HFFc6 (cell line): ENCODE measurements around the gene LATS1. TPM values are rescaled to one million over a fixed set of nuclear protein-coding genes. Genes with fewer than 3 reads are reported as not detected.
"Not testable (repeated sequence)": the region's sequence is repeated elsewhere in the genome, so short reads cannot be mapped to it uniquely, and the experiment has no call there.

ENCODE experiments used
- DNase-seq: peaks from one replicate; pipeline ENCODE4 v3.0.0-alpha.2; 2018
- H3K27ac Mint-ChIP-seq: 2 replicates; pipeline ENCODE4 v1.8.0; 2020; ENCODE audit warnings: mild to moderate bottlenecking, mixed read lengths
- H3K27me3 Mint-ChIP-seq: 2 replicates; pipeline ENCODE4 v1.8.0; 2021; ENCODE audit warnings: mild to moderate bottlenecking, moderate library complexity, mixed read lengths; ENCODE audit not compliant: insufficient read depth
- H3K36me3 Mint-ChIP-seq: 2 replicates; pipeline ENCODE4 v1.8.0; 2021; ENCODE audit warnings: low read depth, mixed read lengths
- H3K4me1 Mint-ChIP-seq: 2 replicates; pipeline ENCODE4 v1.8.0; 2020; ENCODE audit warnings: low read depth, mixed read lengths
- H3K4me3 Mint-ChIP-seq: 2 replicates; pipeline ENCODE4 v1.8.0; 2020; ENCODE audit warnings: mild to moderate bottlenecking, moderate library complexity, mixed read lengths
- H3K9me3 Mint-ChIP-seq: 2 replicates; pipeline ENCODE4 v1.8.0; 2020; ENCODE audit warnings: mild to moderate bottlenecking, mixed read lengths
- CTCF ChIP-seq: fragments of 200-600 bp; sonication (generic); IDR thresholded peaks from 2 replicates; pipeline ENCODE4 v1.5.0; 2021; ENCODE audit warnings: antibody characterized with exemption, mild to moderate bottlenecking
- total RNA-seq, 6 experiments: library from RNA; stranded (reverse); fragmentation: NEBNext Ultra II Directional; extraction: Animal tissue kit (Norgen Biotek cat#: 25700); gene quantifications; 2 replicates in 1 of 6; 3 replicates in 5 of 6; pipeline ENCODE4 v1.2.3, GENCODE V29; 2021

LATS1 gene
- total RNA-seq, 6 experiments from 2014 or later, result 17.8 to 22.2 (median 20.1) TPM

GRCh38 chr6:149680503-149680902 is 37.4 kb downstream of the LATS1 start:
- Mint-ChIP-seq H3K9me3 (no peaks in the 10 kb centered on the region), H3K27me3 (peaks cover 3% of the 10 kb centered on the region; the same call in 1 of the 2 replicates), H3K4me3 (no peak overlapping the region), H3K36me3 (peaks cover 33% of the 10 kb centered on the region), H3K4me1 (peaks cover 14% of the 10 kb centered on the region), H3K27ac (no peak overlapping the region)
- TF ChIP-seq CTCF, result no peak
- DNase-seq, result no peak

GRCh38 chr6:149672265-149672664 is 45.6 kb downstream of the LATS1 start:
- not testable (repeated sequence) for H3K27me3 Mint-ChIP-seq, DNase-seq, H3K4me1 Mint-ChIP-seq, H3K27ac Mint-ChIP-seq, H3K9me3 Mint-ChIP-seq, H3K4me3 Mint-ChIP-seq
- H3K36me3 Mint-ChIP-seq, result peaks cover 21% of the 10 kb centered on the region

GRCh38 chr6:149660028-149660427 is 57.9 kb downstream of the LATS1 start:
- no peak for TF ChIP-seq CTCF
- no peak overlapping the region for H3K27ac Mint-ChIP-seq
- H3K27me3 Mint-ChIP-seq, result no peaks in the 10 kb centered on the region; the same call in 1 of the 2 replicates
- H3K36me3 Mint-ChIP-seq, result peaks cover 28% of the 10 kb centered on the region
- DNase-seq, result no peak
- H3K4me3 Mint-ChIP-seq, result no peak overlapping the region
- H3K4me1 Mint-ChIP-seq, result peaks cover 11% of the 10 kb centered on the region
- no peaks in the 10 kb centered on the region for H3K9me3 Mint-ChIP-seq

- no peak for DNase-seq
- H3K27ac Mint-ChIP-seq, result no peak overlapping the region
- TF ChIP-seq CTCF, result no peak
- H3K4me1 Mint-ChIP-seq, result peaks cover 13% of the 10 kb centered on the region
- no peaks in the 10 kb centered on the region for H3K9me3 Mint-ChIP-seq
- peaks cover 27% of the 10 kb centered on the region for H3K36me3 Mint-ChIP-seq
- no peaks in the 10 kb centered on the region; the same call in 1 of the 2 replicates for H3K27me3 Mint-ChIP-seq
- H3K4me3 Mint-ChIP-seq, result no peak overlapping the region
Observed at GRCh38 chr6:149657441-149657840, 60.5 kb downstream of the LATS1 start.

DNA sequence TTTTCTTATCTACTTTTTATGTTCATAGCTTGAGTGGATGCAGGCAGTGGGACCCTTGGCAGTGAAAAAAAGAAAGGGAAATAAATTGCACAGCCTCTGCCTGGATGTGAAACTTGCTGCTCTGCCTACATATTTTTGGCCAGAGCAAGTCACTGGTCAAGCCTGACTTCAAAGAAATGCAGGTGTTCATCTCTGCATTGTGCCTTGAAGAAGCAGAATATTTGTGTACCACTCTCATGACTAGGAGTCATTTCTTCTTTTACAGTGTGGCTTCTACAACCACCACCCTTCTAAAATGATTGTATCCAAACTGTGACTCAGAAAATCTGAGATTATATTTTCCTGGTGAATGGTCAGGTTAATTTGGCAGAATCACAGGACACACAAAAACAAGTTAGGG is 66.8 kb downstream of the LATS1 start:
- no peak for DNase-seq
- H3K27ac Mint-ChIP-seq, result no peak overlapping the region
- no peak overlapping the region for H3K4me3 Mint-ChIP-seq
- peaks cover 24% of the 10 kb centered on the region for H3K4me1 Mint-ChIP-seq
- no peaks in the 10 kb centered on the region for H3K9me3 Mint-ChIP-seq
- H3K36me3 Mint-ChIP-seq, result peaks cover 9% of the 10 kb centered on the region; the same call in 1 of the 2 replicates
- TF ChIP-seq CTCF, result no peak
- H3K27me3 Mint-ChIP-seq, result no peaks in the 10 kb centered on the region; the same call in 1 of the 2 replicates

DNA sequence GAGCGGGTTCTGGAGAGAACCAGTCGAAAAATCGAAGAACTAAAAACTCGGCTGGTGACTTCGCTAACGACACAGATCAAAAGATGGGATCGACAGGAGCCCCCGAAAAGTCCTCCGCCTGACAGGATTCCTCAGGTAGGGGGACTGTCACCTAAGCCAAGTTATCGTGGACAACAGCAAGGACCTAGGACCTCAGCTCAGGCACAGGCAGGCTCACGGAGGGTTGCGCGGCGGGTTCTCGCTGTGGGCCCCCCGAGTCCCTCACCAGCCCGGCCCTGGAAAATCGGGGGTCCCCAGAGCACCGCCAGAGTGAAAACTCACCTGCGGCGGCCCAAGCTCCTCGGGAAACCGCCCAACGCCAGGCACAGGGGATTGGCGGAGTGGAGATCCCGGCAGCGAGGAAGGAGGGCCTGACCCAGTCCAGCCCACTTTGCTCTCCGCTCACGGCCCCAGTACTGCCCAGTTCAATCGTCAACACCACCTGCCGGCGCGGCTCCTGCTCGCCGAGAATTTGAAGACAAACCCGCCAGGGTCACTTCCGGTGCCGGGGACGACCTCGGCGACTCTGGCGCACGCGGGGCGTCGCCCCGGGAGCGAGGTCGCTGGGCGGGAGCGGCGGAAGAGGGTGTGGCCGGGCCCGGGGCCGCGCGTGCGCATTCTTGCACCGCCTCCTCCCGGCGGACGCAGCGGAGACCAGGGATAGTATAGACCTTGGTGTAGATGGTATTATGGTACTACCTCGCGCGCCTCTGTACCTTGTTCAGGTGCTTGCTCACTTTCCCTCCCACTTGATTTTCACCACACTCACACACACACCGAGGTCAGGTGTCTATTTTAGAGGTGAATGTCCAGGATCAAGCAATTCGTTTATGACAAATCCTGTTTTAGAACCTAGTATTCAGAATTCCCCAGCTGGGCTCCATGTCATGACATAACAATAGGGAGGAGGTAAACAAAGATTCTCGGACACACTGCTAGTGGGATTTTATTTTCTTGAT is 69.5 kb downstream of the LATS1 start, which contains the start of gene KATNA1:
Gene KATNA1 (minus strand): TSS at position 567 of the 998 bp plus-strand sequence. CDS start 10,167 bp downstream, outside the sequence.
- DNase-seq, result peak; percentile 67
- Mint-ChIP-seq H3K4me3 (peak within 1 kb of the TSS; percentile 88), H3K4me1 (peaks cover 20% of the 10 kb centered on the region), H3K27me3 (no peaks in the 10 kb centered on the region; the same call in 1 of the 2 replicates), H3K36me3 (peaks cover 1% of the 10 kb centered on the region; the same call in 1 of the 2 replicates), H3K9me3 (no peaks in the 10 kb centered on the region), H3K27ac (peak within 1 kb of the TSS; percentile 84)
- TF ChIP-seq CTCF, result peak; percentile 37
